Activated gamma-delta T cell (primary cell): ENCODE data around the gene CREM.
"Not testable (repeated sequence)": the region's sequence is repeated elsewhere in the genome, so short reads cannot be mapped to it uniquely, and the experiment has no call there.

Experiments used
- DNase-seq: peaks from one replicate; lab custom pipeline; 2025; lab: John Stamatoyannopoulos, UW

CREM gene

GRCh38 chr10:35194471-35194870, 67.8 kb downstream of the CREM start:
- no peak for DNase-seq

GRCh38 chr10:35194906-35195305, 68.3 kb downstream of the CREM start:
- DNase-seq, result no peak

DNA sequence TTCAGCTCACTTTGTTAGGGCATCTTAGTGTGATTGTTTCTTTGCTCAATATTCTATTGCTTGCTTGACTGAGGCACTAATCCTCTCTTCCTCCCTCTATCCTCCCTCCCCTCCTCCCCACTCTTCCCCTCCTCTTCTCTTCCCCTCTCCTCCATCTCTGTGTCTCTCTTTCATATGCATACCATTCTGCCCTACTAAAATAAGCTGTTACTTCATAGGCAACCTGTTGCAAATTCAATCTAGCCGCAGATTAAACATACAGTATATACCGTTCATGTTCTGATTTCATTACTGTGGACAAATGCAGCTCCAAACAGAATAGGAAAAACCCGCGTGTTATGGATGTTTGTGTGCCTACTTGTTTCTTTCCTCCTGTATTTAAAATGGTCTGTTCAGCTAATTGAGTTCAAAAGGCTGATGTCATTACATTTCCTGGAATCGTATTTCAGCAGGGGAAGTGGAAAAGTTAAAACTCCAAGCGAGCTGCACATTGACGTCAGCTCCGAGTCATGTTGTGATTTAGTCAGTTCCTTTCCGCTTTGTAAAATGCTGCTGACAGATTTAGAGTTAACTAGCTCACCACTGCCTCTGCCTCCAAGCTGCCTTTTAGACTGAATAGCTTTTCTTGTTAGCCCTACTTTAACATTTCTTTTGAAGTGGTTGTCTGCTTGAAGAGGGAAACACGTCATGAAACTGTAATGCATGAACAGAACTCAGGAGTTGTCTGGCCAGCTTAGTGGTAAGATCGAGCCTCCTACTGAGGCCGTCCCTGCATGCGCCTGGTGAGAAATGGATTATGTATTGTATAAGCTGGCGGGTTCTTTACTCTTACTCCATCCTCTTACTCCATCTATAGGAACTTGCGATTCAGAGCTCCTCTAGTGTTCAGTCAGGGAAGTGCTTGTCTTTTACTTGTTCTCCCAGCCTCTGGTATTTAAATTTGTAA, 69.0 kb downstream of the CREM start:
- DNase-seq, result no peak

DNA sequence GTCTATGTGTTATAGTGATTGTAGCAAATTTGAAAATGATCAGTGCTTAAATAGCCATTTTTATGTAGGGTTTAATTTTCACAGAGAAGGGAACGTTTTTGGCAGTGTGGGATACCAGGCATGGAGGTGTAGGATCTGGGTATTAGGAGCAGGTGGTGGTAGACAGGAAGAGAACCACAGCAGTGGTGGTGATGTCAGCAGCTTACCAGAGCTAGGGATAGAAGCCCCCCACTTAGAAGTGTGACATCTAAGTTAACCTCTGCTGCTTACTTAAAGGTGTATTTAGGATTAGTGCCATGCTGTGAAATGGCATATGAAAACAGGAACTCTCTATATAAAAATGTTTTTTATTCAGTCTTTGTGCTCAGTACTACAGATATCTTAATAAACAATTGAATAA, 73.8 kb downstream of the CREM start:
- no peak for DNase-seq

GRCh38 chr10:35201234-35201633, 74.6 kb downstream of the CREM start:
- no peak for DNase-seq

DNA sequence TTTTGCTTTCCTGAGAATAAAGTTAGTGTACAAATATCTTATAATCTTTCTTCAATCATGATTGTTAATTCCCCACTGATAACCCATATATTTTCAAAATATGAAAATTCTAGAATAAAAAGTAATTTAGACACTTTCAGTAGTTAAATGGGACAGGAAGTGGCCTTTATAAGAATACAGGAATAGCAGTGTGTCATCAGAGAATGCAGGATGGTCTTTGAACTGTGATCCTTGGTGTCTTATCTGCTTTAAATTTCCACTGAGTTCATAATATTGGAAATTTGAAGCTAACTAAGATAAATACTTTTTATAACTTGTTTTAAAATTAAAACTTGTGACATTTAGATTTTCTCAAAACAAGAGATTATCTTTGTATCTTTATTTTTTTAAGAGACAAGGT, 75.4 kb downstream of the CREM start:
- no peak for DNase-seq

GRCh38 chr10:35203745-35204144, 77.1 kb downstream of the CREM start:
- no peak for DNase-seq

- DNase-seq, result no peak
These were observed 78.1 kb downstream of the CREM start for GRCh38 chr10:35204650-35205319.

DNA sequence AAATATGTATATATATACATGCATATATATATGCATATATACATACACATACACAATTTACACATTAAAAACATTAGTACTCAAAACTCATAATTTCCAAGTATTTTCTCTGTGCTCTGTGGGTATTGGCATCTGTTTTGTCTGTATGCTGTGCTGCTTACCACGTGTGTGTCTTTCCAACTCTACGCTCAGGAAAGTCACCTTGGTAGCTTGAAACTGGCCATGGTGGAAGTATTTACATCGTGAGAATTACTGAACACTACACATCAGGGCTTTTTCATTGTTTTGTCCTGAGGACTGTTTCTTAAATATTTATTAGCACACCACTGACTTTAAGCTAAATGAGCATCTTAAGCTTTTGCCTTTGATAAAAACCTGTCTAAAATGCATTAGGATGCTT, 79.6 kb downstream of the CREM start:
- DNase-seq, result no peak

DNA sequence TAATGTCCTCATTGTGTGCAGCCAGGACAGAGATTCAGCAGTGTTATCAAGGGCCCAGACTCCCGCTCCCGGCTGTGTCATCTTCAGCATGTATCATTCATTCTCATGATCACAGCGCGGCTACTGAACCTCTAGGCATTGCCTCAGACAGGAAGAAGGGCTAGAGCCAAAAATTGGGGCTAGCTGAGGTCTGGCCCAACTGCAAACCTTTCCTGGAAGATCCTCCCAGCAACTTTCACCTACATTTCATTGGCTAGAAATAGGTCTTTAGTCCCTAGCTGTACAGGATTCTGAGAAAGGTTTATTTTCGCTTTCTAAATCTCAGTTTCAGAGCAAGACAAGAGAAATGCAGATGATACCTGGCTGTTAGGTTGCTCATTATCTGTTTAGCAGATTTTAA, 81.9 kb downstream of the CREM start:
- no peak for DNase-seq

- DNase-seq, result no peak
These were observed 82.4 kb downstream of the CREM start for GRCh38 chr10:35208949-35209613.

DNA sequence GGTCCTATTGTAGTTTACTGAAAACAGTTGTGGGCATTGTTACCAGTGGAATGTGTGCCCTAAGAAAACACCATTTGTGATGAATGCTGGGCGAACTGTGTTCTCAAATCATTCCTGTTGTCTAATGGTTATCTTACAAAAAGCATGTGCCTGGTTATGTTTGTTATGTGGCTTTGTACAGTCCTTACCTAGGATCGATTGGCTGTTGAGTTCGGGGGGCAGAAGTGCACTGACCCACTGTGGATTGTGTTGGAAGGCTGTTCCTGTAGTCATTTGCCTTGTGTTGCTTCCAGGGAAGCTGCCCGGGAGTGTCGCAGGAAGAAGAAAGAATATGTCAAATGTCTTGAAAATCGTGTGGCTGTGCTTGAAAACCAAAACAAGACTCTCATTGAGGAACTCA, 84.3 kb downstream of the CREM start:
- DNase-seq, result no peak

- DNase-seq, result no peak
These were observed 84.7 kb downstream of the CREM start for GRCh38 chr10:35211390-35211789.

GRCh38 chr10:35212856-35213255, 86.2 kb downstream of the CREM start:
- no peak for DNase-seq

GRCh38 chr10:35213699-35214098, 87.1 kb downstream of the CREM start:
- no peak for DNase-seq

DNA sequence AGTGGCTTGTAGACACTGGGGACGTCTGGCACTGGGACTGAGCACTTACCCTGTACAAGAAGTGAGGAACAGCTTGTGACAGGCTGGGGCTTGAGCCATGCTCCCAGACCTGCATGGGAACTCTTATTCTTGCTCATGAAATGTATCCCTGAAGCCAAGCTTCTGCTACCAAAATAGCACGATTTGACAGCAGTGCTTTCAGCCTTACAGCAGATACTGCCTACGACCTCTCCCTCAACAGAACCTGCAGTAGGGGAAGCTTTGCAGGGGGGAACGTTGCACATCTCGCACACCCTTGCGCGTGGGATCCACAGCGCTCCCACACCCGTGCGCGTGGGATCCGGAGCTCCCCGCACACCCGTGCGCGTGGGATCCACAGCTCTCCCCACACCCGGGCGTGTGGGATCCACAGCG, 88.0 kb downstream of the CREM start:
- no peak for DNase-seq

- no peak for DNase-seq
These were observed 88.5 kb downstream of the CREM start for GRCh38 chr10:35215107-35215506.

GRCh38 chr10:35216303-35216905, 89.8 kb downstream of the CREM start:
- no peak for DNase-seq

DNA sequence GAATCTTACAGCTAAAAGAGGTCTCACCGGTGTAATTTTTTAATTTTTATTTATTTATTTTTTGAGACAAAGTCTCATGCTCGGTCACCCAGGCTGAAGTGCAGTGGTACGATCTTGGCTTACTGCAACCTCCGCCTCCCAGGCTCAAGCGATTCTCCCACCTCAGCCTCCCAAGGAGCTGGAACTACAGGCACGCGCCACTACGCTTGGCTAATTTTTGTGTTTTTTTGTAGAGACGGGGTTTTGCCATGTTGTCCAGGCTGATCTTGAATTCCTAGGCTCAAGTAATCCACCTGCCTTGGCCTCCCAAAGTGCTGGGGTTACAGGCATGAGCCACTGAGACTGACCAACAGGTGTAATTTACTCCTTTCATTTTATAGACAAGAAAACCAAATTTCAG, 90.3 kb downstream of the CREM start:
- DNase-seq, result not testable (repeated sequence)

- no peak for DNase-seq
These were observed 90.8 kb downstream of the CREM start for GRCh38 chr10:35217455-35217854.

GRCh38 chr10:35218339-35218955, 91.8 kb downstream of the CREM start:
- DNase-seq, result no peak

GRCh38 chr10:35219292-35219691, 92.6 kb downstream of the CREM start:
- no peak for DNase-seq
